Prostate gland (tissue), 2 donors: ENCODE results near the gene SLC2A6.

ENCODE experiments used
- POLR2A ChIP-seq: fragments of 450-650 bp; IDR thresholded peaks from one replicate; pipeline ENCODE4 v1.6.1; 2016; ENCODE audit warnings: antibody characterized with exemption, mild to moderate bottlenecking
- POLR2AphosphoS5 ChIP-seq: sonication (generic); formaldehyde crosslinking; IDR thresholded peaks from one replicate; pipeline ENCODE4 v1.6.1; 2017; ENCODE audit warnings: antibody characterized with exemption
- TF ChIP-seq, protein P1 (sequence below), 4 experiments: fragments of 200-600 bp in 2 of 4; fragments of 450-650 bp in 2 of 4; sonication (generic) in 2 of 4; IDR thresholded peaks; 1 replicate in 3 of 4; 2 replicates in 1 of 4; pipeline ENCODE4 v1.5.1; 2016 to 2019; ENCODE audit warnings: antibody characterized with exemption in 4 of 4, mild to moderate bottlenecking in 2 of 4, moderate library complexity in 2 of 4

DNA sequence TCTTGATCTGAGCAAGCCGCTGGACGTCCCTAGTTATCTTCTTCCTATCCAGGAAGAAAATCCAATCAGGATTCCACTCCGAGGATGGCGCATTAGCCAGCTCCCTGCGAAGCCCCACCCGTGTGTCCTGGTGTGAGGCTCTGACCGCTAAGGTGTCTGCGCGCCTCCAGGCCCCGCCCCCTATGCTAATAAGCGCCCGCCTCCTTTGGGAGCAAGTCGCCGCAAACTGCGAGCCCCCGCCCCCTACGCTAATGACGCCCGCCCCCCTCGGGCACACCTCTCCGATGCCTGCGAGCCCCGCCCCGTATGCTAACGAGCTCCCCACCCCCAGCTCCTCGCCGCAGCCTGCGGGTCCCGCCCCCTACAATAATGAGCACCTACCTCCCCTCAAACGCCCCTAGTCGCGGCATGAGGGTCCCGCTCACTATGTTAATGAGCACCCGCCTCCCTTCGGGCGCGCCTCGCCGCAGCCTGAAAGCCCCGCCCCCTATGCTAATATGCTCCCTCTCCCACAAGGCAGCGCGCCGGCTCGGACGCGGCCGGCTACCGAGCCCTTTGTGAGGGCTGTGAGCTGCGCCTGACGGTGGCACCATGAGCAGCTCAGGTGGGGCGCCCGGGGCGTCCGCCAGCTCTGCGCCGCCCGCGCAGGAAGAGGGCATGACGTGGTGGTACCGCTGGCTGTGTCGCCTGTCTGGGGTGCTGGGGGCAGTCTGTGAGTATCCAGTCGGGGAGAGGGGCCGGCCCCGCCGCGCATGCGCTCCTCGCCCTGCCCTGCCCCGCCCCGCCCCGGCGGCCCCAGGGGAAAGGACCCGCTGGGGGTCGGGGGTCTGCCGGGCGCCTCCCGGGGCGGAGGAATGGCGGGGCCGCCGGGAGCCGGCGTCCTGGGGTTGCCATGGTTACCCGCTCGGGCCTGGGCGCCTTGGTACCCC, 19.2 kb downstream of the SLC2A6 start, which contains the start of gene CACFD1:
- TF ChIP-seq, protein P1, sequence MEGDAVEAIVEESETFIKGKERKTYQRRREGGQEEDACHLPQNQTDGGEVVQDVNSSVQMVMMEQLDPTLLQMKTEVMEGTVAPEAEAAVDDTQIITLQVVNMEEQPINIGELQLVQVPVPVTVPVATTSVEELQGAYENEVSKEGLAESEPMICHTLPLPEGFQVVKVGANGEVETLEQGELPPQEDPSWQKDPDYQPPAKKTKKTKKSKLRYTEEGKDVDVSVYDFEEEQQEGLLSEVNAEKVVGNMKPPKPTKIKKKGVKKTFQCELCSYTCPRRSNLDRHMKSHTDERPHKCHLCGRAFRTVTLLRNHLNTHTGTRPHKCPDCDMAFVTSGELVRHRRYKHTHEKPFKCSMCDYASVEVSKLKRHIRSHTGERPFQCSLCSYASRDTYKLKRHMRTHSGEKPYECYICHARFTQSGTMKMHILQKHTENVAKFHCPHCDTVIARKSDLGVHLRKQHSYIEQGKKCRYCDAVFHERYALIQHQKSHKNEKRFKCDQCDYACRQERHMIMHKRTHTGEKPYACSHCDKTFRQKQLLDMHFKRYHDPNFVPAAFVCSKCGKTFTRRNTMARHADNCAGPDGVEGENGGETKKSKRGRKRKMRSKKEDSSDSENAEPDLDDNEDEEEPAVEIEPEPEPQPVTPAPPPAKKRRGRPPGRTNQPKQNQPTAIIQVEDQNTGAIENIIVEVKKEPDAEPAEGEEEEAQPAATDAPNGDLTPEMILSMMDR (IDR thresholded peaks at IDR 0.05) = peak in 2 of 4 experiments; percentile 27 to 33
- TF ChIP-seq POLR2A = peak; percentile 84
- TF ChIP-seq POLR2AphosphoS5 = peak; percentile 59
